Loucy (cell line): ENCODE results near the gene NCAPH2.
A peak's percentile ranks its signal among the peaks of the same experiment; 100 is the strongest.

ENCODE experiments used
- H2AFZ ChIP-seq: fragments of 200-600 bp; sonication (generic); 2 replicates; pipeline ENCODE4 v1.6.0; 2016; ENCODE audit warnings: antibody characterized with exemption, mild to moderate bottlenecking, low read length, moderate library complexity
- H3F3A ChIP-seq: fragments of 200-600 bp; 2 replicates; pipeline ENCODE4 v1.6.0; 2016; ENCODE audit warnings: antibody characterized with exemption, low read depth, mild to moderate bottlenecking
- H3K27me3 ChIP-seq: fragments of 200-600 bp; sonication (generic); 2 replicates; pipeline ENCODE4 v1.6.1; 2014; ENCODE audit warnings: low read length, mild to moderate bottlenecking; ENCODE audit not compliant: insufficient read depth, poor library complexity, severe bottlenecking
- H3K36me3 ChIP-seq: fragments of 200-600 bp; sonication (generic); 2 replicates; pipeline ENCODE4 v1.6.1; 2016; ENCODE audit warnings: low read length; ENCODE audit not compliant: insufficient read depth
- H3K4me1 ChIP-seq: fragments of 200-600 bp; sonication (generic); 2 replicates; pipeline ENCODE4 v1.5.1; 2014; ENCODE audit warnings: low read length, mild to moderate bottlenecking; ENCODE audit not compliant: insufficient read depth, poor library complexity, severe bottlenecking
- H3K4me2 ChIP-seq: fragments of 200-600 bp; sonication (generic); 2 replicates; pipeline ENCODE4 v1.6.0; 2014; ENCODE audit warnings: antibody characterized with exemption, low read length, low read depth, mild to moderate bottlenecking; ENCODE audit not compliant: poor library complexity, severe bottlenecking
- H3K4me3 ChIP-seq: fragments of 200-600 bp; sonication (generic); 2 replicates; pipeline ENCODE4 v1.5.1; 2014; ENCODE audit warnings: low read length, mild to moderate bottlenecking, mixed read lengths; ENCODE audit not compliant: poor library complexity, severe bottlenecking
- H3K79me2 ChIP-seq: fragments of 200-600 bp; sonication (generic); 2 replicates; pipeline ENCODE4 v1.6.1; 2014; ENCODE audit warnings: low read length; ENCODE audit not compliant: insufficient read depth
- H3K9ac ChIP-seq: fragments of 200-600 bp; sonication (generic); 2 replicates; pipeline ENCODE4 v1.6.0; 2014; ENCODE audit warnings: mild to moderate bottlenecking, low read depth, low read length, moderate library complexity; ENCODE audit not compliant: poor library complexity, severe bottlenecking
- H3K9me2 ChIP-seq: fragments of 200-600 bp; sonication (generic); replicated peaks from 2 replicates; pipeline ENCODE4 v1.6.1; 2016; ENCODE audit warnings: low read depth, low read length, mixed read lengths
- H3K9me3 ChIP-seq: fragments of 200-600 bp; sonication (generic); 2 replicates; pipeline ENCODE4 v1.6.1; 2014; ENCODE audit warnings: mild to moderate bottlenecking, antibody characterized with exemption, low read length, low read depth; ENCODE audit not compliant: insufficient read depth
- H4K20me1 ChIP-seq: fragments of 200-600 bp; sonication (generic); 2 replicates; pipeline ENCODE4 v1.6.0; 2014; ENCODE audit warnings: antibody characterized with exemption, low read length, mild to moderate bottlenecking; ENCODE audit not compliant: insufficient read depth, poor library complexity, severe bottlenecking
- CTCF ChIP-seq: fragments of 200-600 bp; sonication (generic); conservative IDR thresholded peaks from 2 replicates; pipeline ENCODE4 v1.5.1; 2014; ENCODE audit warnings: mild to moderate bottlenecking, antibody characterized with exemption, low read length
- EZH2phosphoT487 ChIP-seq: fragments of 200-600 bp; IDR thresholded peaks from 2 replicates; pipeline ENCODE4 v1.6.1; 2018; ENCODE audit warnings: antibody characterized with exemption, mild to moderate bottlenecking, moderate library complexity, borderline replicate concordance

Gene NCAPH2

GRCh38 chr22:50513175-50513574 lies 5.2 kb downstream of the NCAPH2 start:
- no peaks in the 10 kb centered on the region for H3F3A ChIP-seq
- H4K20me1 ChIP-seq, result peaks cover 19% of the 10 kb centered on the region
- H3K79me2 ChIP-seq, result peaks cover 85% of the 10 kb centered on the region
- H3K4me3 ChIP-seq, result peak overlapping the region; percentile 33
- H3K27me3 ChIP-seq, result no peaks in the 10 kb centered on the region
- no peaks in the 10 kb centered on the region for H3K9me2 ChIP-seq
- H3K36me3 ChIP-seq, result peaks cover 10% of the 10 kb centered on the region; the same call in 1 of the 2 replicates
- H3K4me2 ChIP-seq, result peak overlapping the region; percentile 48
- H3K9me3 ChIP-seq, result no peaks in the 10 kb centered on the region
- H2AFZ ChIP-seq, result no peak overlapping the region
- TF ChIP-seq CTCF (no peak), EZH2phosphoT487 (no peak)
- peak overlapping the region; percentile 31 for H3K9ac ChIP-seq
- H3K4me1 ChIP-seq, result peaks cover 32% of the 10 kb centered on the region

- peaks cover 31% of the 10 kb centered on the region; the same call in 1 of the 2 replicates for H3K36me3 ChIP-seq
- no peaks in the 10 kb centered on the region for H3K27me3 ChIP-seq
- no peak overlapping the region for H3K4me3 ChIP-seq
- peaks cover 20% of the 10 kb centered on the region for H3K4me1 ChIP-seq
- TF ChIP-seq CTCF (no peak), EZH2phosphoT487 (no peak)
- H3K9ac ChIP-seq, result no peak overlapping the region
- H3F3A ChIP-seq, result no peaks in the 10 kb centered on the region
- H3K4me2 ChIP-seq, result peak overlapping the region; percentile 22
- H4K20me1 ChIP-seq, result peaks cover 9% of the 10 kb centered on the region
- no peaks in the 10 kb centered on the region for H3K9me3 ChIP-seq
- H3K79me2 ChIP-seq, result peaks cover 59% of the 10 kb centered on the region
- no peak overlapping the region for H2AFZ ChIP-seq
- H3K9me2 ChIP-seq, result no peaks in the 10 kb centered on the region
Observed at GRCh38 chr22:50516068-50516467, 8.0 kb downstream of the NCAPH2 start.

- no peaks in the 10 kb centered on the region for H3K9me2 ChIP-seq
- H2AFZ ChIP-seq, result no peak overlapping the region
- H3K36me3 ChIP-seq, result peaks cover 39% of the 10 kb centered on the region; the same call in 1 of the 2 replicates
- TF ChIP-seq CTCF, result no peak
- TF ChIP-seq EZH2phosphoT487, result no peak
- no peak overlapping the region for H3K4me3 ChIP-seq
- H3K4me1 ChIP-seq, result peaks cover 20% of the 10 kb centered on the region
- H3K79me2 ChIP-seq, result peaks cover 52% of the 10 kb centered on the region
- no peaks in the 10 kb centered on the region for H3F3A ChIP-seq
- no peaks in the 10 kb centered on the region for H3K27me3 ChIP-seq
- no peak overlapping the region for H3K9ac ChIP-seq
- H4K20me1 ChIP-seq, result peaks cover 11% of the 10 kb centered on the region
- no peaks in the 10 kb centered on the region for H3K9me3 ChIP-seq
- no peak overlapping the region for H3K4me2 ChIP-seq
Observed at GRCh38 chr22:50516891-50517290, 8.9 kb downstream of the NCAPH2 start.
